Loucy (cell line): ENCODE results near the gene SORT1.

Source experiments
- CTCF ChIP-seq: fragments of 200-600 bp; sonication (generic); conservative IDR thresholded peaks from 2 replicates; pipeline ENCODE4 v1.5.1; 2014; ENCODE audit warnings: mild to moderate bottlenecking, antibody characterized with exemption, low read length
- EZH2phosphoT487 ChIP-seq: fragments of 200-600 bp; IDR thresholded peaks from 2 replicates; pipeline ENCODE4 v1.6.1; 2018; ENCODE audit warnings: antibody characterized with exemption, mild to moderate bottlenecking, moderate library complexity, borderline replicate concordance

GRCh38 chr1:109272831-109273547 is 124.7 kb downstream of the SORT1 start:
- TF ChIP-seq CTCF = no peak
- TF ChIP-seq EZH2phosphoT487 = no peak
